ENCODE measurements around the gene FGF19. TPM values are rescaled to one million over a fixed set of nuclear protein-coding genes. Genes with fewer than 3 reads are reported as not detected.

FGF19 gene
- polyA plus RNA-seq, 10 donors = 0.43 to 1.8 (median 1.1) TPM

DNA sequence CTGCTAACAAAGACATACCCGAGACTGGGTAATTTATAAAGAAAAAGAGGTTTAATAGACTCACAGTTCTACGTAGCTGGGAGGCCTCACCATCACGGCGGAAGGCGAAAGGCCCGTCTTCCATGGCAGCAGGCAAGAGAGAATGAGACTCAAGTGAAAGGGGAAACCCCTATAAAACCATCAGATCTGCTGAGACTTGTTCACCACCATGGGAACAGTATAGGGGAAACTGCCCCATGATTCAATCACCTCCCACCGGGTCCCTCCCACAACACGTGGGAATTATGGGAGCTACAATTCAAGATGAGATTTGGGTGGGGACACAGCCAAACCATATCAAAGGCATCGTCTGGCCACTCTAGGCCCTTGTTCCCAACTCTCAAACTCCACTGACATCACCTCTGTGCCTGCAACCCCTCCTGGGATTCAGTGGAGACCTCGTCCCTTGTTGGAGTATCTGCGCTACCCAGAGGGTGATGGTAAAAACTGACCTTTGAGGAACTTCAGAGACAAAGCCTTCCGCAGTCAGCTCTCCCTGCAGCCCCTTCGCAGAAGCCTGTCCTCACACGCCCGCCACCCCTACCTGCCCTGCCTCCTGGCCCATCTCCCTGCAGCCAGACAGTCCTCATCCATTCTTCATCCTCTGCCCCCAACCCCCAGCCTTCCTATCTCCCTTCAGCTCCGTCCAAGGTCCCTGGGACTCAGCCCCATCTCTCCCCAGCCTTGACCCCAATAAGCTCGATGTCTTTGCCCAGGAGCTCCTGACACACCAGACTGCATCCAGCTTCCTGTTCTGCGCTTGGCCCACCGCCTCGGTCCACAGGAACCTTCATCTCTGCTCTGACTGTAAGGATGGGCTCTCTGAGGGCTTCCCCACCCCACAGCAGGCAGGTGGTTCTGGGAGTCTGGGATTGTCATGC, 47.0 kb downstream of the FGF19 start:
- DNase-seq = no peak

DNA sequence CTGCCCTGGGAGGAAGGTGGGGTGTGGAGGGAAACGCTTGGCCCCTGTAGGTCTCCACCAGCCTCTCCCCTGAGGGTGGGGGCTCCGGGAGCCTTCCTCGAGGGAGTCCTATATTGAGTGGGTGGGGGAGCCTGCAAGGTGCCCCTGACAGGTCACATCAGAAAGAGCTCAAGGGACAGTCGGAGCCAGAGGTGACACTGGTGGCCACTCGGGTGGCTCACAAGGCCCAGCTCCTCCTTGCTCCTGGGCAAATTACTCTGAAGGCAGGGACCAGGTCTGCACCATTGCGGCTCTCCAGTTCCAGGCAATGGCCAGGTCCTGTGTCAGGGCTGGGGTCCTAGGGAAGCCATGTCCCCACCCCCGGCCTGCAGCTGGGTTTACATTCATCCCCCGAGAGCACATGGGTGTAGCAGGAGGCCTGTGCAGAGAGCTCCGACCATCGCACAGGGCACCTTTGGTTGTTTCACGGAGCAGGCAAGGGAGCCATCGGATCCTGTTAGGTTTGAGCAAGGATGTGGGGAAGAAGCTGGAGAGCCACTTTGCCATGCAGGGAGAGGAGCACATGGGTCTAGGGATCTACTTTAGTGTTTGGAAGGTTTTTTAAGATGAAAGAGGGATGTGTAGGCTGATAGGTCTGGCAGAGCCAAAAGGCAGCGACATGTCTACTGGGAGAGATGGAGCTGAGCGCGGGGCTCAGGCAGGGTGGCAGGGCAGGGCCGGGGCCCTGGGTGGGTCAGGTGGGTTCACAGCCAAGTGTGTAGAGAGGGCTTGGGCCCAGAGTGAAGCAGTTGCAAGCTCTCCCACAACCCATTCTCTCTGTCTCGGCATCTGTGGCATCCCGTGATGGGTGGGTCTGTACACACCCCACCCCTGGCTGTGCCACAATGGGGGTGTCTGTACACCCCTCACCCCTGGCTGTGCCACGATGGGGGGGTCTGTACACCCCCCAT, 48.1 kb downstream of the FGF19 start:
- no peak for DNase-seq

DNA sequence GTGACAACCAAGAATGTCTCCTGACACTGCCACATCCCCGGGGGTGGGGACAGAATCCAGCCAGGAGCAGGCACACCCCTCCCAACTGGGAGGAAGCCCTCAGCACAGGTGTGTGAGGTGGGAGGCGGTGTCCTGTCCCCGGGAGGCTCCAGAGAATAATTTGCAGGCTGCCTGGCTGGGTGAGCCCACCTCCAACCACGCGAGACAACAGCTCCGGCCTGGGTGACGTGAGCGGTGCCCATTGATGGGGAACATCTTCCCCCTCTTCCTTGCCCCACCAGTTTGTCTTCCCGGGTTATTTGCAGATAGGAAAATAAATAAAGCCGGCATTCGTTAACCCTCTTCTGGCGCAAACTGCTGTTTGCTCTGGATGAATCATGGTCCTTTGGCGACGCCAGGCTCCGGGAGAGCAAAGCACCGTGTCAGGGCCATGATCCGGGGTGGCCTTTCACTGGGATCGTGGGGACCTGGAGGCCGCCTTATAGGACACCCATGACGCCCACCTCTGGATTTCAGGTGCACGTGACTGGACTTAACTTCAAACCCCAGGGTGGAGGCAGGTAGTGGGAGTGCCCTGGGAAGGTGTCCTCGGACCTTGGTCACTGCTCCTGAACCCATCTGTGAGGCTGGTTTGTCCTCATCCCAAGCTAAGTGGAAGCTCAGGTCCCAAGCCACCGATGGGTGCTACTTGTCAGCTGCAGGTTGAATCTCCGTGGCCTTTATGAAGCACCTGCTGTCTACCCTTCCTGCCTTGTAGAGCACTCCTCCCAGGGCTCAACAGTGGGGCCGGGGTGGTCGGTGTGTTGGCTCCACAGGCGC, 49.0 kb downstream of the FGF19 start:
- DNase-seq = no peak

DNA sequence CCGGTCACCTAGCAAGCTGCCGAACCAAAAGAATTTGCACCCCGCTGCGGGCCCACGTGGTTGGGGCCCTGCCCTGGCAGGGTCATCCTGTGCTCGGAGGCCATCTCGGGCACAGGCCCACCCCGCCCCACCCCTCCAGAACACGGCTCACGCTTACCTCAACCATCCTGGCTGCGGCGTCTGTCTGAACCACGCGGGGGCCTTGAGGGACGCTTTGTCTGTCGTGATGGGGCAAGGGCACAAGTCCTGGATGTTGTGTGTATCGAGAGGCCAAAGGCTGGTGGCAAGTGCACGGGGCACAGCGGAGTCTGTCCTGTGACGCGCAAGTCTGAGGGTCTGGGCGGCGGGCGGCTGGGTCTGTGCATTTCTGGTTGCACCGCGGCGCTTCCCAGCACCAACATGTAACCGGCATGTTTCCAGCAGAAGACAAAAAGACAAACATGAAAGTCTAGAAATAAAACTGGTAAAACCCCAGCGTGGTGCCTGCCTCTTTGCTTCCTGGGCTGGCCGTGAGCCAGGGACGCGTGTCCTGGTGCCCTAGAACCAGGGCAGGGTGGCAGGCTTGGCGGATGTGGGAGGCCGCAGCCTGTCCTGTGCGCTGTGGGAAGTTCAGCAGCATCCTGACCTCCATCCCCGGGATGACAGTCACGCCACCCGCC, 49.7 kb downstream of the FGF19 start:
- DNase-seq = no peak

DNA sequence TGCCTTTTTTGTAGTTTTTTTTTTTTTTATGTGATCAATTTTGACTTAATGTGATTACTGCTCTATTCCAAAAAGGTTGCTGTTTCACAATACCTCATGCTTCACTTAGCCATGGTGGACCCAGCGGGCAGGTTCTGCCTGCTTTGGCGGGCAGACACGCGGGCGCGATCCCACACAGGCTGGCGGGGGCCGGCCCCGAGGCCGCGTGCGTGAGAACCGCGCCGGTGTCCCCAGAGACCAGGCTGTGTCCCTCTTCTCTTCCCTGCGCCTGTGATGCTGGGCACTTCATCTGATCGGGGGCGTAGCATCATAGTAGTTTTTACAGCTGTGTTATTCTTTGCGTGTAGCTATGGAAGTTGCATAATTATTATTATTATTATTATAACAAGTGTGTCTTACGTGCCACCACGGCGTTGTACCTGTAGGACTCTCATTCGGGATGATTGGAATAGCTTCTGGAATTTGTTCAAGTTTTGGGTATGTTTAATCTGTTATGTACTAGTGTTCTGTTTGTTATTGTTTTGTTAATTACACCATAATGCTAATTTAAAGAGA, 50.3 kb downstream of the FGF19 start:
- no peak for DNase-seq

DNA sequence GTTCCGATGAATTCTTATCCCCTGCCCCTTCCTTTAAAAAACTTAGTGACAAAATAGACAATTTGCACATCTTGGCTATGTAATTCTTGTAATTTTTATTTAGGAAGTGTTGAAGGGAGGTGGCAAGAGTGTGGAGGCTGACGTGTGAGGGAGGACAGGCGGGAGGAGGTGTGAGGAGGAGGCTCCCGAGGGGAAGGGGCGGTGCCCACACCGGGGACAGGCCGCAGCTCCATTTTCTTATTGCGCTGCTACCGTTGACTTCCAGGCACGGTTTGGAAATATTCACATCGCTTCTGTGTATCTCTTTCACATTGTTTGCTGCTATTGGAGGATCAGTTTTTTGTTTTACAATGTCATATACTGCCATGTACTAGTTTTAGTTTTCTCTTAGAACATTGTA, 50.8 kb downstream of the FGF19 start:
- DNase-seq = no peak

DNA sequence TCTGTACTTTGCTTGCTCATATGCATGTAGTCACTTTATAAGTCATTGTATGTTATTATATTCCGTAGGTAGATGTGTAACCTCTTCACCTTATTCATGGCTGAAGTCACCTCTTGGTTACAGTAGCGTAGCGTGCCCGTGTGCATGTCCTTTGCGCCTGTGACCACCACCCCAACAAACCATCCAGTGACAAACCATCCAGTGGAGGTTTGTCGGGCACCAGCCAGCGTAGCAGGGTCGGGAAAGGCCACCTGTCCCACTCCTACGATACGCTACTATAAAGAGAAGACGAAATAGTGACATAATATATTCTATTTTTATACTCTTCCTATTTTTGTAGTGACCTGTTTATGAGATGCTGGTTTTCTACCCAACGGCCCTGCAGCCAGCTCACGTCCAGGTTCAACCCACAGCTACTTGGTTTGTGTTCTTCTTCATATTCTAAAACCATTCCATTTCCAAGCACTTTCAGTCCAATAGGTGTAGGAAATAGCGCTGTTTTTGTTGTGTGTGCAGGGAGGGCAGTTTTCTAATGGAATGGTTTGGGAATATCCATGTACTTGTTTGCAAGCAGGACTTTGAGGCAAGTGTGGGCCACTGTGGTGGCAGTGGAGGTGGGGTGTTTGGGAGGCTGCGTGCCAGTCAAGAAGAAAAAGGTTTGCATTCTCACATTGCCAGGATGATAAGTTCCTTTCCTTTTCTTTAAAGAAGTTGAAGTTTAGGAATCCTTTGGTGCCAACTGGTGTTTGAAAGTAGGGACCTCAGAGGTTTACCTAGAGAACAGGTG, 51.8 kb downstream of the FGF19 start:
- no peak for DNase-seq

DNA sequence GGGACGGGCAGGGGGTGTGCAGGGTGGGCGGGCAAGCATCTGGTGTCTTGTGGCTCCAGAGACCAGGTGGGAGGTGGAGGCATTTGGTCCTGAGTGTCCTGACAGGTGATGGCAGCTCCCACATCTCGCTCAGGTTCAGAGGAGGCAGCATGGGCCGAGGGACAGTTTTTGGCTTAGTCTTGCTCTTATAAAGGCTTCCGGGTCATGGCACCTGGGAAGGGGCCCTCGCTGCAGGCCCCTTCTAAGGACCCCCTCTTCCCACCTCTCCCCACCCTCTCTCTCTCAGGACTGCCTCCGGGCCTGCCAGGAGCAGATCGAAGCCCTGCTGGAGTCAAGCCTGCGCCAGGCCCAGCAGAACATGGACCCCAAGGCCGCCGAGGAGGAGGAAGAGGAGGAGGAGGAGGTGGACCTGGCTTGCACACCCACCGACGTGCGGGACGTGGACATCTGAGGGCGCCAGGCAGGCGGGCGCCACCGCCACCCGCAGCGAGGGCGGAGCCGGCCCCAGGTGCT, 52.9 kb downstream of the FGF19 start:
- no peak for DNase-seq

DNA sequence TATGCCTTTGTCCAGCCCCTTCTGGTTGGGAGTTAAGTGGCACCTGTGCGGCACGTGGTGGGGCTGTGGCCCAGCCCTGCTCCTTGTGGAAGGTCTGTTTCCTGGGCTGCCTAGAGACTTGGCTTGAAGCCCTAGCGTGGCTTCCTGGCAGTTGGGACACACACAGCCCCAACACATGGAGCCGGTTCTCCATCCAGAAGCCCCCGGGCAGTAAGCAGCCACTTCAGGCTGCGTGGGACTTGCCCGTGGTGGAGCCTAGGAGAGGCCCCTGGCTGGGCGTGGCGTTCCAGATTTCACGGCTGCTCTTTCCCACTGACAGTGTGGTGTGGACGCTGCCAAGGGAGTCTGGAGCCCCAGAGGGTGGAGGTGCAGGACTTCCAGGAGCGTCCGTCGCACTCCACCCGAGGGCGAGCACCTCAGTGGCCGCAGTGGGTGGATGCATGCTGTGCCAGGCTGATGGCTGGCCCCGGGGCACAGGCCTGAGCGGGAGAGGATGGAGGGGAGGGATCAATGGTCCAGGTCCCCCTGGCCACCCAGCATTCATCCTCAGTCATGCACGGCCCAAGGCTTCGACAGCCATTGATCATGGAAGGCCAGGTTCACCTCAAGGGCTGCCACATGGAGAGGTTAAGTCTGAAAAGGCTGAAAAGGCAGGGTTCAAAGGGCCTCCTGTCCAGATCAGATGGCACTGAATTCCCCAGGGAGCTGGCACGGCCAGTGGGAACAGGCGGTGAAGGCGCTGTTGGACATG, 53.6 kb downstream of the FGF19 start:
- DNase-seq = peak in 1 of 3 donors; percentile 33

DNA sequence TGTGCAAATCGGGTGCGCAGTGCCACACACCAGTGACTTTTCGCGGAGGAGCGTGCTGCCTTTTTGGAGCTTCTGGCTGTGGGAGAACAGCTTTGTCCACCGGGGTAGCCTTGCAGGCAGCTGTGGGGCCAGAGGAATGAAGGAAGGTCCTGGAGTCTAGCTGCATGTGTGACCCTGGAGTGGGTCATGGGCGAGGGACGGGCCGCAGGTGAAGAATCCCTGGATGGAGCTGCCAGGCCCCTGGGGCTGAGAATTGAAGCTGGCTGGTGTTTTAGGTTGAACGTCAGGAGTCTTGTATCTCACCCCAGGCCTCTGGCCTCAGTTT, 54.3 kb downstream of the FGF19 start:
- DNase-seq = no peak

DNA sequence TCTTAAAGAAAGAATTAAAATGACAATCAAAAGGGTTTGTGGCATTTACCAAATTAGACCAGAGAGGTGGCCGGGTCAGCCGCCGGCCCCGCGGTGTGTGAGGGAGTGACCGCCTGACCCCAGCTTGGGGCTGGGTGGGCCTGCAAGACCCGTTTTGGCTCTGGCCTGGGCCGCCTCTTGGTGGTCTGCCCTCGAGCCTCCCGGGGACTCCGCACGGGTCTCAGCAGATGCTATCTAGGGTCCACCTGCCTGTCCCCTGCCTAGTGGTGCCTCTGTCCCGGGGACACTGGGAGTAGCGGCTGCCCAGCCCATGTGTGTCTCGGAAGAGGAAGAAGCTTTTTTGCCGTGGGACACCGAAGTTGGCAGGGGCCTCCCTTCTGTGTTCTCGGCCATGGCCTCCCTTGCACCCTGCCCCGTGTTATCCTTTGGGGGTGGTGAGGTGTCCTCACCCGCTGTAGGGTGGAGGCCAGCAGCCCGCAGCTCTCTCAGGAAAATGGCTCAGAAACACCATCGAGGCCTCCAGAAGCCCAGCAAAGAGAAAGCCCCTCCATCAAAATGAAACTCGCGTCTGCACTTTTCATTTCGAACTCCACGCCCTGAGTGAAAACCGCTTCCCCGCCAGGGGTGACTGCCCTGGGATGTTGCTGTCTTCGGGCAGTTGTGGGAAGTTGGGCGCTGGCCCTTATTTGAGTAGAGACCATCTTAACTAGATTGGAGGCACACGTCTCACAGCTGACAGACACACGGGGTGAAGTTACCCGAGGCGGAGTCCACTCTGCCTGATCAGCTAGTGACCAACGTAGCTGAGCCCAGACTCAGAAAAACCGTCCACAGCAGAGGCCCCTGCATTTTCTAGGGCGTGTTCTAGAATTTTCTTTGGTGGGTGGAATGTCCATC, 54.9 kb downstream of the FGF19 start:
- DNase-seq = no peak

Other genes starting within 250 kb of the FGF19 start
- under 1 TPM in 7 of 10 donors, not detected in 3; 0.05 to 0.26 (median 0.08) TPM for gene LINC01488, start 222.4 kb downstream of the FGF19 start, polyA plus RNA-seq (ENCODE audit: insufficient read length in 10 of 10)
- 100 to 1,000 TPM in 1 of 10 donors, 10 to 100 TPM in 9; 54.2 to 114 (median 70.4) TPM for gene CCND1, start 62.9 kb downstream of the FGF19 start, polyA plus RNA-seq (ENCODE audit: insufficient read length in 10 of 10)
- 10 to 100 TPM; 12.9 to 25.0 (median 16.6) TPM for gene LTO1, start 28.7 kb downstream of the FGF19 start, polyA plus RNA-seq (ENCODE audit: insufficient read length in 10 of 10)
- 10 to 100 TPM in 3 of 10 donors, 1 to 10 TPM in 7; 2.2 to 20.1 (median 8.7) TPM for gene FGF4, start 71.3 kb upstream of the FGF19 start, polyA plus RNA-seq (ENCODE audit: insufficient read length in 10 of 10)
- gene FGF3, start 115.4 kb upstream of the FGF19 start, polyA plus RNA-seq (ENCODE audit: insufficient read length in 10 of 10) = under 1 TPM in 2 of 10 donors, not detected in 8; 0.15 to 0.17 TPM

Data from muscle of back (tissue), 11 donors.